A673 (cell line): ENCODE measurements around the gene DPH5. TPM values are rescaled to one million over a fixed set of nuclear protein-coding genes. Genes with fewer than 3 reads are reported as not detected.

Source experiments
- BruUV-seq: library from RNA; stranded (reverse); fragments of 400-500 nt; replicated peaks from 2 replicates; lab custom pipeline; 2021; lab: Mats Ljungman, UMichigan
- CTCF ChIA-PET: fragments of 300-600 bp; sonication (Branson Sonifier 250); formaldehyde crosslinking; loops from one replicate; lab custom pipeline; 2022; ENCODE audit warnings: antibody characterized with exemption; lab: Charles Lee
- POLR2A ChIA-PET: fragments of 300-600 bp; sonication (Branson Sonifier 250); formaldehyde crosslinking; loops from one replicate; lab custom pipeline; 2022; ENCODE audit warnings: antibody characterized with exemption; ENCODE audit not compliant: low non-redundant PET; lab: Charles Lee
- DNase-seq: peaks from one replicate; pipeline ENCODE4 v3.0.0-alpha.2; 2015; ENCODE audit warnings: low spot score
- H3K27ac ChIP-seq: fragments of 200-600 bp; sonication (generic); 2 replicates; pipeline ENCODE4 v1.5.1; 2016; ENCODE audit warnings: mixed run types, low read depth, mild to moderate bottlenecking, mixed read lengths, antibody characterized with exemption, low read length; ENCODE audit not compliant: poor library complexity, severe bottlenecking
- H3K27me3 ChIP-seq: fragments of 200-600 bp; sonication (generic); replicated peaks from 2 replicates; pipeline ENCODE4 v1.6.1; 2017; ENCODE audit warnings: mixed run types, low read depth, mild to moderate bottlenecking, mixed read lengths, antibody characterized with exemption, low read length; ENCODE audit not compliant: insufficient read depth, poor library complexity
- H3K36me3 ChIP-seq: fragments of 200-600 bp; sonication (generic); 2 replicates; pipeline ENCODE4 v1.6.1; 2016; ENCODE audit warnings: mixed run types, mild to moderate bottlenecking, mixed read lengths, antibody characterized with exemption, low read length; ENCODE audit not compliant: insufficient read depth, poor library complexity, severe bottlenecking
- H3K4me1 ChIP-seq: fragments of 200-600 bp; sonication (generic); 2 replicates; pipeline ENCODE4 v1.6.1; 2017; ENCODE audit warnings: mixed run types, mild to moderate bottlenecking, mixed read lengths, antibody characterized with exemption, low read length; ENCODE audit not compliant: insufficient read depth, poor library complexity, severe bottlenecking
- H3K4me3 ChIP-seq: fragments of 200-600 bp; sonication (generic); 2 replicates; pipeline ENCODE4 v1.5.1; 2016; ENCODE audit warnings: low read depth, mixed run types, mild to moderate bottlenecking, mixed read lengths, low read length; ENCODE audit not compliant: poor library complexity, severe bottlenecking
- H3K9me3 ChIP-seq: fragments of 200-600 bp; sonication (generic); 2 replicates; pipeline ENCODE4 v1.6.1; 2016; ENCODE audit warnings: mixed run types, low read depth, mild to moderate bottlenecking, mixed read lengths, antibody characterized with exemption, low read length; ENCODE audit not compliant: poor library complexity, severe bottlenecking
- CTCF ChIP-seq: fragments of 300-800, 200-600 bp; sonication (generic); conservative IDR thresholded peaks from 2 replicates; pipeline ENCODE4 v1.5.1; 2017; ENCODE audit warnings: low read depth, mild to moderate bottlenecking, antibody characterized with exemption, low read length, moderate library complexity, mixed read lengths
- EZH2 ChIP-seq: fragments of 200-600 bp; sonication (generic); IDR thresholded peaks from 2 replicates; pipeline ENCODE4 v1.6.1; 2017; ENCODE audit warnings: borderline replicate concordance, low read depth, mild to moderate bottlenecking, mixed read lengths, antibody characterized with exemption, low read length; ENCODE audit not compliant: poor library complexity, severe bottlenecking
- intact Hi-C: fragments of 100-400 bp; cut with micrococcal nuclease; formaldehyde crosslinking; loops from one replicate; pipeline ENCODE4 v1.10.0; 2022; ENCODE audit not compliant: unreplicated experiment
- total RNA-seq: library from RNA; stranded (reverse); gene quantifications from 2 replicates; pipeline ENCODE4 v1.2.3, GENCODE V29; 2021

The DPH5 gene
- total RNA-seq, 1 experiment from 2014 or later = 50.5 TPM

DNA sequence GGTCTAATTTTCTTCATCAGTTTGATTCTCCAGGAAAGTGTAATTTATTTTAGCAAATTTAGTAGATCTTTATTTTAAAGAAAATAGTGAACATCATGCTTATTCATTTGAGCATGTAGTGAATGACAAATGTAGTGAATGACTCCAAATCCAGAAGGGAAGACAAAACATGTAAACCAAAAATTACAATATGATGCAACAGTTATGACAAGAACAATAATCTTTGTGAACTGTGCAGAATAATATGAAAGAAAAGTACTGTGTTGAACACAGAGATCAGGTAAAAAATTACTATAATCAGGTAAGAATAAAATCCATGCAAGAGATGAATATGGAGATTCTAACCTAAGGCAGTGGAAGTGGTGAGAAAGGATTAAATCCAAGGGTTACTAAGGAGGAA lies 30.0 kb upstream of the DPH5 start:
- H3K4me3 ChIP-seq = no peak overlapping the region
- no TSS peak for BruUV-seq
- intact Hi-C loops = no loop called here
- CTCF ChIA-PET = no interaction called here
- H3K36me3 ChIP-seq = no peaks in the 10 kb centered on the region
- H3K27me3 ChIP-seq = no peaks in the 10 kb centered on the region
- no peaks in the 10 kb centered on the region for H3K4me1 ChIP-seq
- H3K27ac ChIP-seq = no peak overlapping the region
- POLR2A ChIA-PET = no interaction called here
- no peak for TF ChIP-seq CTCF
- no peak for TF ChIP-seq EZH2
- no peak for DNase-seq
- no peaks in the 10 kb centered on the region for H3K9me3 ChIP-seq

DNA sequence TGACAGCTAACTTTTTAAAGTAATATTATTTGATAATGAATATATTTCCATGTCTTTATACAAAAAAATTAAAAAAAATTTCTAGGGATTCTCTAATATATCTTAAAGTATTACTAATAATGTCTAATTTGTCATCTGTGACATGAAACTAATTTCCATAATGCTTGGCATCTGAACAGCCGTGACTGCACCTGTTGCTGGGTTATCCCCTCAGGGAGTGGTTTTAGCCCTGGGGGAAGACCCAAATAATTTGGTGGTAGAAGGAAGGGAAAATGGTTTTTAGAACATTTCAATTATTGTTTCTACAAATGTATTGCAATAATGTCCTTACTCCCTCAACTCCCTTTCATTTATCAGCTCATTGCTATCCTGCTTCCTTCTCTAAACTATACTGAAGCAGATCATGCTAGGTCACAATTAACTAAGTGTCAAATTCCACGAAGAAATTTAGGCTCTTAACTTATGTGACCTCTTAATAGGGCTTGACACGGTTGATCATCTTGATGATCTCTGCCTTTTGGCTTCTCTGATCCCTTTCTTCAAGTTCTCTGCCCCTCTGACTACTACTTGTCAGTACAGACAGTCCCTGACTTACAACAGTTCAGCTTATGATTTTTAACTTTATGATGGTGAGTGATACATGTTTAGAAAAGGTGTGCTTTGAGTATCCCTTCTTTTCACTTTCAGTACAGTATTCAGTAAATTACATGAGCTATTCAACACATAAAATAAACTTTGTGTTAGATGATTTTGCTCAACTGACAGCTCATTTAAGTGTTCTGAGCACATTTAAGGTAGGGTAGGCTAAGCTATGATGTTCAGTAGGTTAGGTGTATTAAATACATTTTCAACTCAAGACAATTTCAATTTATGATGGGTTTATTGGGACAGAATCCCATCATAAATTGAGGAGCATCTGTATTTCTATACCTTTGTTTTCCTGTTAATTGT lies 26.4 kb upstream of the DPH5 start:
- no peaks in the 10 kb centered on the region for H3K4me1 ChIP-seq
- intact Hi-C loops = no loop called here
- TF ChIP-seq CTCF (no peak), EZH2 (no peak)
- ChIA-PET POLR2A (no interaction called here), CTCF (no interaction called here)
- DNase-seq = no peak
- no peak overlapping the region for H3K27ac ChIP-seq
- H3K36me3 ChIP-seq = no peaks in the 10 kb centered on the region
- no TSS peak for BruUV-seq
- H3K4me3 ChIP-seq = no peak overlapping the region
- no peaks in the 10 kb centered on the region for H3K27me3 ChIP-seq
- no peaks in the 10 kb centered on the region for H3K9me3 ChIP-seq

GRCh38 chr1:101050869-101051268 lies 25.3 kb upstream of the DPH5 start:
- BruUV-seq = no TSS peak
- Histone ChIP-seq H3K4me1 (no peaks in the 10 kb centered on the region), H3K36me3 (no peaks in the 10 kb centered on the region), H3K27me3 (no peaks in the 10 kb centered on the region), H3K27ac (no peak overlapping the region), H3K9me3 (no peaks in the 10 kb centered on the region), H3K4me3 (no peak overlapping the region)
- TF ChIP-seq CTCF (no peak), EZH2 (no peak)
- DNase-seq = no peak
- ChIA-PET CTCF (no interaction called here), POLR2A (no interaction called here)
- intact Hi-C loops = no loop called here
